ENCODE data around the gene PLA2G12B.

GRCh38 chr10:72895236-72895850 lies 59.3 kb downstream of the PLA2G12B start:
- no peak for TF ChIP-seq POLR2A (IDR thresholded peaks at IDR 0.05)
- no peak for TF ChIP-seq CTCF (IDR thresholded peaks at IDR 0.05)
